ENCODE measurements around the gene MCU.
"Not testable (repeated sequence)": the region's sequence is repeated elsewhere in the genome, so short reads cannot be mapped to it uniquely, and the experiment has no call there.

The MCU gene

DNA sequence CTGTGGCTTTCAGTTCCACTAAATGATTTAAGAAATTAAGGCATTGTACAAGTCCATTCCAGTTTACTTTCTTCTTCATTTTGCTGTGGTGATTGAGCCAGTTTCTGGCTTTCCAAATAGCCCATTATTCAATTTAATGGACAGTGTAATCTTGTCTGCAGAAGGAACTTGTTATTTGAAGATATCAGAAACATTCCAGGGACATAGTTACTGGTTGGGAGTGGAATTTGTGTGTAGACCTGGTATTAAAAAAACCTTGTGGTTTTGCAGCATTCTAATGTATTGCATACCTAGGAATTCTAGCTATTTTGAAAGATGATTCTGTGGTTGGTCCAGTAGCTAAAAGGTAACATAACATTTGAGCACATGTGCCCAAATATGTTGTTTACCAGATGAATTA is 72.2 kb downstream of the MCU start:
- ChIA-PET POLR2A (interaction anchor here (1.1 to 1.4 kb wide), 2 partner anchors 20 to 24 kb away, joined by 3 to 4 read pairs; no protein-coding TSS in a partner anchor), CTCF (no interaction called here)

GRCh38 chr10:72765051-72765745 is 73.3 kb downstream of the MCU start:
- DNase-seq (ENCODE audit: extremely low spot score) = no peak
- ChIA-PET POLR2A (no interaction called here), CTCF (no interaction called here)
- TF ChIP-seq SUZ12 (IDR thresholded peaks at IDR 0.05) (no peak), FOXA1 (IDR thresholded peaks at IDR 0.05) (no peak), TARDBP (IDR thresholded peaks at IDR 0.05) (no peak), HDGF (IDR thresholded peaks at IDR 0.05; ENCODE audit: borderline replicate concordance) (no peak), ELF4 (IDR thresholded peaks at IDR 0.05) (no peak), SP1 (IDR thresholded peaks at IDR 0.05) (no peak)

More for the DNA sequence above, 72.2 kb downstream of the MCU start:
- TF ChIP-seq FOXM1 (IDR thresholded peaks at IDR 0.05; ENCODE audit: borderline replicate concordance) (no peak), ZNF384 (IDR thresholded peaks at IDR 0.05) (no peak), BHLHE40 (IDR thresholded peaks at IDR 0.05; ENCODE audit: borderline replicate concordance) (no peak), LEF1 (IDR thresholded peaks at IDR 0.05; ENCODE audit: borderline replicate concordance) (no peak), CTBP1 (IDR thresholded peaks at IDR 0.05; ENCODE audit: borderline replicate concordance) (no peak), SUZ12 (IDR thresholded peaks at IDR 0.05) (no peak), ELF4 (IDR thresholded peaks at IDR 0.05) (no peak), FOXK2 (IDR thresholded peaks at IDR 0.05) (no peak), ARNT (IDR thresholded peaks at IDR 0.05) (no peak), SP1 (IDR thresholded peaks at IDR 0.05) (no peak), PKNOX1 (IDR thresholded peaks at IDR 0.05) (no peak), NFRKB (IDR thresholded peaks at IDR 0.05) (no peak), L3MBTL2 (conservative IDR thresholded peaks at IDR 0.05) (no peak), TARDBP (IDR thresholded peaks at IDR 0.05) (no peak), HDGF (IDR thresholded peaks at IDR 0.05; ENCODE audit: borderline replicate concordance) (no peak), FOXA1 (IDR thresholded peaks at IDR 0.05) (no peak)
- DNase-seq (ENCODE audit: extremely low spot score) = no peak

- not testable (repeated sequence) for DNase-seq (ENCODE audit: extremely low spot score)
Measured at GRCh38 chr10:72771195-72771594, 79.3 kb downstream of the MCU start.

DNA sequence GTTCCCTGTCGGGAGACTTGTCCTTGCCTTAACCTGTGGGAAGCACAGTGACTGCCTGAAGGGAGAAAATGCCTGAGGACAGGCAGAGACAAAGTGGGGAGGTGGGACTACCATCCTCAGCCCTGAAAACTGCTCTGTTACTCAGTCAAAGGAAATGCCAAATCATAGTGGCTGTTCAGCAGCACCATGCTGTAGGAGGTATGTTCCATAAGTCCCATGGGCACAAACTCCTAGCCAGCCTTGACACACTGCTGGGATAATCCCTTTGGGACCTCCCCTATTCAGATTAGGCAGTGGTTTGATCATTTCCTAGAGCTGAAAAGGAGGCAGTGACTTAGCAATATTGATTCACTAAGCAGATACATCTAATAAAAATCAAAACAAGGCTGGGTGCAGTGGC is 80.1 kb downstream of the MCU start:
- DNase-seq (ENCODE audit: extremely low spot score) = no peak
- ChIA-PET POLR2A (no interaction called here), CTCF (interaction anchor here (0.6 kb wide), 1 partner anchor 17 kb away, joined by 6 read pairs; no protein-coding TSS in a partner anchor)
- no peak for TF ChIP-seq CTBP1 (IDR thresholded peaks at IDR 0.05; ENCODE audit: borderline replicate concordance)

More at GRCh38 chr10:72771195-72771594, 79.3 kb downstream of the MCU start:
- CTCF ChIA-PET, POLR2A ChIA-PET: not testable (repeated sequence)

DNA sequence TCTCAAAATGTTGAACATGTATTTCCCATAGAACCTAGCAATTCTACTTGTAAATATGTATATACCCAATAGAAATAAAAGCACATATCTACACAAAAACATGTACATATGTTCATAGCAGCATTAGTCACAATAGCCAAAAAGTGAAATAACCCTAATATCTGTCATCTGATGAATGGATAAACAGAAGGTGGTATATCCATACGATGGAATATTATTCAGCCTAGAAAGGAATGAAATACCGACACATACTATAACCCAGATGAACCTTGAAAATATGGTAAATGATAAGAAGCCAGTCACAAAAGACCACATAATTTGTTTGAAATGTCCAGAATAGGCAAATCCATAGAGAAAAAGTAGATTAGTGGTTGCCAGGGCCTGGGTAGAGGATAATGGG is 87.9 kb downstream of the MCU start:
- TF ChIP-seq CTBP1 (IDR thresholded peaks at IDR 0.05; ENCODE audit: borderline replicate concordance) = no peak
- no peak for TF ChIP-seq ELF4 (IDR thresholded peaks at IDR 0.05)
- no peak for TF ChIP-seq BHLHE40 (IDR thresholded peaks at IDR 0.05; ENCODE audit: borderline replicate concordance)
- no peak for TF ChIP-seq L3MBTL2 (conservative IDR thresholded peaks at IDR 0.05)
- TF ChIP-seq NFRKB (IDR thresholded peaks at IDR 0.05) = no peak
- no peak for TF ChIP-seq PKNOX1 (IDR thresholded peaks at IDR 0.05)
- TF ChIP-seq FOXA1 (IDR thresholded peaks at IDR 0.05) = no peak
- no peak for TF ChIP-seq HDGF (IDR thresholded peaks at IDR 0.05; ENCODE audit: borderline replicate concordance)
- no peak for TF ChIP-seq SP1 (IDR thresholded peaks at IDR 0.05)
- no peak for TF ChIP-seq LEF1 (IDR thresholded peaks at IDR 0.05; ENCODE audit: borderline replicate concordance)
- TF ChIP-seq FOXK2 (IDR thresholded peaks at IDR 0.05) = no peak
- no peak for TF ChIP-seq FOXM1 (IDR thresholded peaks at IDR 0.05; ENCODE audit: borderline replicate concordance)
- DNase-seq (ENCODE audit: extremely low spot score) = no peak
- CTCF ChIA-PET = no interaction called here
- POLR2A ChIA-PET = no interaction called here

DNA sequence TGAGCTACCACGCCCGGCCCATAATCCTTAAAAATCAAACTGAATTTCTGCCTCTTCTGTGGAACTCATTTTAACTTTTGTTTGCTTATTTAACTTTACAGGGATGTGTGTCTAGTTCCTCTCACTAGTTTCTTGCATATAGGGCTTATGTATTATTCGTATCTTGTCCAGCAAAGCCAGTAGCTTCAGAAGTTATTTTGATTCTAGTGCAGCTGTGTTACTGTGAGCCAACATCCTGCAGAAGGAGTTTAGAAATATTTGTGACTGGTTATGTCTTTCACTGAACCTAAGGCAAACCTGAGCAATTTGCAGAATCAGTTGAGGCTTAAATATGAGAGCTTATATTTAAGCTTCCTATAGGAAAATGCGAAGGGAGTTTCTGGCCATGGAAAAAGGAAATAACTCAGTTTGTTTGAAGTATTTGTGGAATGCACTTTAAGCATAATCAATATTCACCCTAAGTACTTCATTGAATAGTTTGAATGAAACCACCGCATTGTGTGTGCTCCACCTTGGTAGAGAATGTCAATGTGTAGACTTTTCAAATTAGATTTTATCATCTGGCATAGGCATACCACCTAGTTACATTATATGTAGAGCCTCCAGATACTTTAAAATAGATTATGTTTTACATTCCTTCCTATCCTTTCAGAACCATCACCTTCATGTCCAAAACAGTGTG is 90.8 kb downstream of the MCU start:
- ChIA-PET CTCF (no interaction called here), POLR2A (no interaction called here)
- TF ChIP-seq FOXA1 (IDR thresholded peaks at IDR 0.05) (no peak), FOXM1 (IDR thresholded peaks at IDR 0.05; ENCODE audit: borderline replicate concordance) (no peak), HDGF (IDR thresholded peaks at IDR 0.05; ENCODE audit: borderline replicate concordance) (no peak), ELF4 (IDR thresholded peaks at IDR 0.05) (no peak), CTBP1 (IDR thresholded peaks at IDR 0.05; ENCODE audit: borderline replicate concordance) (no peak), ZNF384 (IDR thresholded peaks at IDR 0.05) (no peak), LEF1 (IDR thresholded peaks at IDR 0.05; ENCODE audit: borderline replicate concordance) (no peak), NFRKB (IDR thresholded peaks at IDR 0.05) (no peak), FOXK2 (IDR thresholded peaks at IDR 0.05) (no peak), PKNOX1 (IDR thresholded peaks at IDR 0.05) (no peak), ARNT (IDR thresholded peaks at IDR 0.05) (no peak), SP1 (IDR thresholded peaks at IDR 0.05) (no peak), SUZ12 (IDR thresholded peaks at IDR 0.05) (no peak), BHLHE40 (IDR thresholded peaks at IDR 0.05; ENCODE audit: borderline replicate concordance) (no peak), TARDBP (IDR thresholded peaks at IDR 0.05) (no peak), L3MBTL2 (conservative IDR thresholded peaks at IDR 0.05) (no peak)
- no peak for DNase-seq (ENCODE audit: extremely low spot score)

All from HEK293T (cell line).